Hepatocyte (in vitro differentiated cells): ENCODE measurements around the gene NPDC1. TPM values are rescaled to one million over a fixed set of nuclear protein-coding genes. Genes with fewer than 3 reads are reported as not detected.
"Not testable (repeated sequence)": the region's sequence is repeated elsewhere in the genome, so short reads cannot be mapped to it uniquely, and the experiment has no call there.

Source experiments
- DNase-seq: peaks from one replicate; pipeline ENCODE4 v3.0.0-alpha.2; 2016; ENCODE audit warnings: low spot score
- H2AFZ ChIP-seq: fragments of 200-600 bp; sonication (generic); 2 replicates; pipeline ENCODE4 v1.6.0; 2016; ENCODE audit warnings: antibody characterized with exemption, mild to moderate bottlenecking
- H3K27ac ChIP-seq: fragments of 200-600 bp; sonication (generic); 2 replicates; pipeline ENCODE4 v1.5.1; 2016; ENCODE audit warnings: mild to moderate bottlenecking
- H3K27me3 ChIP-seq: fragments of 200-600 bp; sonication (generic); 2 replicates; pipeline ENCODE4 v1.6.1; 2016
- H3K36me3 ChIP-seq: fragments of 200-600 bp; sonication (generic); replicated peaks from 2 replicates; pipeline ENCODE4 v1.5.1; 2016; ENCODE audit warnings: low read depth; ENCODE audit not compliant: insufficient read depth
- H3K4me1 ChIP-seq: fragments of 200-600 bp; sonication (generic); 2 replicates; pipeline ENCODE4 v1.5.1; 2016; ENCODE audit warnings: mild to moderate bottlenecking, moderate library complexity; ENCODE audit not compliant: insufficient read depth
- H3K4me2 ChIP-seq: fragments of 200-600 bp; sonication (generic); 2 replicates; pipeline ENCODE4 v1.6.0; 2016
- H3K4me3 ChIP-seq: fragments of 200-600 bp; sonication (generic); 2 replicates; pipeline ENCODE4 v1.5.1; 2016; ENCODE audit warnings: mild to moderate bottlenecking
- H3K79me2 ChIP-seq: fragments of 200-600 bp; sonication (generic); 2 replicates; pipeline ENCODE4 v1.6.0; 2017; ENCODE audit warnings: mild to moderate bottlenecking
- H3K9me2 ChIP-seq: fragments of 200-600 bp; sonication (generic); replicated peaks from 2 replicates; pipeline ENCODE4 v1.6.0; 2017; ENCODE audit warnings: mild to moderate bottlenecking; ENCODE audit not compliant: insufficient read depth
- H3K9me3 ChIP-seq: fragments of 200-600 bp; sonication (generic); 2 replicates; pipeline ENCODE4 v1.5.1; 2016; ENCODE audit warnings: low read depth, mild to moderate bottlenecking
- H4K20me1 ChIP-seq: fragments of 200-600 bp; sonication (generic); 2 replicates; pipeline ENCODE4 v1.6.0; 2016; ENCODE audit warnings: mild to moderate bottlenecking; ENCODE audit not compliant: insufficient read depth, poor library complexity, severe bottlenecking
- EZH2 ChIP-seq: fragments of 200-600 bp; sonication (generic); IDR thresholded peaks from 2 replicates; pipeline ENCODE4 v1.6.1; 2016; ENCODE audit warnings: antibody characterized with exemption, mild to moderate bottlenecking, borderline replicate concordance
- EZH2phosphoT487 ChIP-seq: fragments of 200-600 bp; sonication (generic); IDR thresholded peaks from one replicate; pipeline ENCODE4 v1.6.1; 2018; ENCODE audit warnings: antibody characterized with exemption, mild to moderate bottlenecking, low read depth, moderate library complexity; ENCODE audit not compliant: unreplicated experiment, severe bottlenecking
- WGBS: methylation state at CpG from one replicate; pipeline ENCODE4 v1.1.6; 2016; ENCODE audit warnings: low lambda C conversion rate; ENCODE audit errors: missing lambda C conversion rate; 5-methylcytosine and 5-hydroxymethylcytosine counted together
- polyA plus RNA-seq: library from polyadenylated mRNA; unstranded; fragments of >200 nt; fragmentation: Nextera tagmentation; extraction: Ambion mirVana; gene quantifications from 2 replicates; pipeline ENCODE4 v1.2.1, GENCODE V29; 2016
- total RNA-seq: library from RNA; depleted of rRNA; stranded (reverse); fragments of >200 nt; gene quantifications from 2 replicates; pipeline ENCODE4 v1.2.3, GENCODE V29; 2014
- TF ChIP-seq, protein P1 (sequence below): fragments of 200-600 bp; sonication (generic); IDR thresholded peaks from 2 replicates; pipeline ENCODE4 v1.5.1; 2016; ENCODE audit warnings: antibody characterized with exemption, mild to moderate bottlenecking; ENCODE audit not compliant: poor library complexity

The NPDC1 gene
- total and polyA plus RNA-seq, 2 experiments from 2014 or later: 12.7 to 72.7 TPM

DNA sequence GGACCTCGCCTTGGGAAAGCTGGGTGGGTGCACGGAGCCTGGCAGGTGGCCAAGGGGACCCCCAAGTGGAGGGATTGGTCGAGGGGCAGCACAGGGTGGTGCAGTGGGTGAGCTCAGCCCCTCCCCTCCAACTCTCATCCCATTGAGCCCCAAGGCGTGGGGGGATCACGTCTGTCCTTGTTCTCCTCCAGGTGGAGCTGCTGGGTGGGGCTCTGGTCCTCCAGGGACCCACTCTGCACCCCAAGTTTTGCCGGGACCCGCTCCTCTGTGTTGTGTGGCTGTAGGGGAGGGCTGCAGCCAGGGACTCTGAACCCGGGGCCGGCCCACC, 10.5 kb downstream of the NPDC1 start:
- no peaks in the 10 kb centered on the region for H3K79me2 ChIP-seq
- H3K9me3 ChIP-seq: no peaks in the 10 kb centered on the region
- H3K36me3 ChIP-seq: no peaks in the 10 kb centered on the region
- H3K27ac ChIP-seq: no peak overlapping the region
- H4K20me1 ChIP-seq: no peaks in the 10 kb centered on the region
- no peaks in the 10 kb centered on the region for H3K4me1 ChIP-seq
- H3K27me3 ChIP-seq: no peaks in the 10 kb centered on the region
- TF ChIP-seq, protein P1, sequence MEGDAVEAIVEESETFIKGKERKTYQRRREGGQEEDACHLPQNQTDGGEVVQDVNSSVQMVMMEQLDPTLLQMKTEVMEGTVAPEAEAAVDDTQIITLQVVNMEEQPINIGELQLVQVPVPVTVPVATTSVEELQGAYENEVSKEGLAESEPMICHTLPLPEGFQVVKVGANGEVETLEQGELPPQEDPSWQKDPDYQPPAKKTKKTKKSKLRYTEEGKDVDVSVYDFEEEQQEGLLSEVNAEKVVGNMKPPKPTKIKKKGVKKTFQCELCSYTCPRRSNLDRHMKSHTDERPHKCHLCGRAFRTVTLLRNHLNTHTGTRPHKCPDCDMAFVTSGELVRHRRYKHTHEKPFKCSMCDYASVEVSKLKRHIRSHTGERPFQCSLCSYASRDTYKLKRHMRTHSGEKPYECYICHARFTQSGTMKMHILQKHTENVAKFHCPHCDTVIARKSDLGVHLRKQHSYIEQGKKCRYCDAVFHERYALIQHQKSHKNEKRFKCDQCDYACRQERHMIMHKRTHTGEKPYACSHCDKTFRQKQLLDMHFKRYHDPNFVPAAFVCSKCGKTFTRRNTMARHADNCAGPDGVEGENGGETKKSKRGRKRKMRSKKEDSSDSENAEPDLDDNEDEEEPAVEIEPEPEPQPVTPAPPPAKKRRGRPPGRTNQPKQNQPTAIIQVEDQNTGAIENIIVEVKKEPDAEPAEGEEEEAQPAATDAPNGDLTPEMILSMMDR: no peak
- TF ChIP-seq EZH2 (no peak), EZH2phosphoT487 (no peak)
- DNase-seq: no peak
- no peaks in the 10 kb centered on the region for H3K9me2 ChIP-seq
- no peak overlapping the region for H2AFZ ChIP-seq
- no peak overlapping the region for H3K4me2 ChIP-seq
- no peak overlapping the region for H3K4me3 ChIP-seq
- 42% methylated on average over 9 of the region's 9 CpGs for WGBS

GRCh38 chr9:137034709-137035506, 11.1 kb downstream of the NPDC1 start:
- 47% methylated on average over 24 of the region's 24 CpGs for WGBS
- no peaks in the 10 kb centered on the region for H4K20me1 ChIP-seq
- no peak overlapping the region for H2AFZ ChIP-seq
- TF ChIP-seq, protein P1: peak; percentile 88
- TF ChIP-seq EZH2: no peak
- no peaks in the 10 kb centered on the region for H3K79me2 ChIP-seq
- H3K4me3 ChIP-seq: no peak overlapping the region
- DNase-seq: peak; percentile 91
- H3K4me2 ChIP-seq: no peak overlapping the region
- no peaks in the 10 kb centered on the region for H3K9me2 ChIP-seq
- no peaks in the 10 kb centered on the region for H3K36me3 ChIP-seq
- H3K27ac ChIP-seq: no peak overlapping the region
- H3K4me1 ChIP-seq: no peaks in the 10 kb centered on the region
- H3K9me3 ChIP-seq: no peaks in the 10 kb centered on the region
- no peaks in the 10 kb centered on the region for H3K27me3 ChIP-seq

- H3K4me3 ChIP-seq: no peak overlapping the region
- no peaks in the 10 kb centered on the region for H3K9me3 ChIP-seq
- H3K27me3 ChIP-seq: no peaks in the 10 kb centered on the region
- H2AFZ ChIP-seq: no peak overlapping the region
- H3K4me1 ChIP-seq: peaks cover 6% of the 10 kb centered on the region
- no peak for TF ChIP-seq EZH2phosphoT487
- TF ChIP-seq EZH2: no peak
- TF ChIP-seq, protein P1: no peak
- WGBS: 83% methylated on average over 12 of the region's 15 CpGs
- H3K9me2 ChIP-seq: no peaks in the 10 kb centered on the region
- no peak overlapping the region for H3K4me2 ChIP-seq
- H3K27ac ChIP-seq: no peak overlapping the region
- H4K20me1 ChIP-seq: no peaks in the 10 kb centered on the region
- no peaks in the 10 kb centered on the region for H3K36me3 ChIP-seq
- no peaks in the 10 kb centered on the region for H3K79me2 ChIP-seq
- DNase-seq: no peak
Measured at GRCh38 chr9:137034039-137034708, 11.8 kb downstream of the NPDC1 start.

DNA sequence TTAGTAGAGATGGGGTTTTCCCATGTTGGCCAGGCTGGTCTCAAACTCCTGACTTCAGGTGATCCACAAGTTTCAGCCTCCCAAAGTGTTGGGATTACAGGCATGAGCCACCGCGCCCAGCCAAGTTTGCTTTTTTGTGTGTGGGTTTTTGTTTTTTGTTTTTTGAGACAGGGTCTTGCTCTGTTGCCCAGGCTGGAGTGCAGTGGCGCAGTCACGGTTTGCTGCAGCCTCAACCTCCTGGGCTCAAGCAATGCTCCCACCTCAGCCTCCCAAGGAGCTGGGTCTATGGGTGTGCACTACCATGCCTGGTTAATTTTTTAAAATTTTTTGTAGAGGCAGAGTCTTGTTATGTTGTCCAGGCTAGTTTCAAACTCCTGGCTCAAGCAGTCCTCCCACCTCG, 12.5 kb downstream of the NPDC1 start:
- H3K9me2 ChIP-seq, H3K4me3 ChIP-seq, H3K79me2 ChIP-seq, H3K9me3 ChIP-seq, H3K27ac ChIP-seq, H2AFZ ChIP-seq, H3K4me2 ChIP-seq, DNase-seq, H3K27me3 ChIP-seq, H3K36me3 ChIP-seq, H4K20me1 ChIP-seq: not testable (repeated sequence)
- peaks cover 12% of the 10 kb centered on the region for H3K4me1 ChIP-seq
- 92% methylated on average over 5 of the region's 5 CpGs for WGBS
